T-helper 2 cell (primary cell): ENCODE data around the gene ESR2.
A peak's percentile ranks its signal among the peaks of the same experiment; 100 is the strongest.
"Not testable (repeated sequence)": the region's sequence is repeated elsewhere in the genome, so short reads cannot be mapped to it uniquely, and the experiment has no call there.

Experiments
- DNase-seq, 5 experiments: peaks; one replicate each; pipeline versions ENCODE4 v3.0.0 to v3.0.0-alpha.2; 2012 to 2022
- total RNA-seq, 2 donors: gene quantifications; one replicate each; lab custom pipeline; 2026; lab: John Stamatoyannopoulos, UW

Gene ESR2
- total RNA-seq: 0 reads per million in 2 donors

DNA sequence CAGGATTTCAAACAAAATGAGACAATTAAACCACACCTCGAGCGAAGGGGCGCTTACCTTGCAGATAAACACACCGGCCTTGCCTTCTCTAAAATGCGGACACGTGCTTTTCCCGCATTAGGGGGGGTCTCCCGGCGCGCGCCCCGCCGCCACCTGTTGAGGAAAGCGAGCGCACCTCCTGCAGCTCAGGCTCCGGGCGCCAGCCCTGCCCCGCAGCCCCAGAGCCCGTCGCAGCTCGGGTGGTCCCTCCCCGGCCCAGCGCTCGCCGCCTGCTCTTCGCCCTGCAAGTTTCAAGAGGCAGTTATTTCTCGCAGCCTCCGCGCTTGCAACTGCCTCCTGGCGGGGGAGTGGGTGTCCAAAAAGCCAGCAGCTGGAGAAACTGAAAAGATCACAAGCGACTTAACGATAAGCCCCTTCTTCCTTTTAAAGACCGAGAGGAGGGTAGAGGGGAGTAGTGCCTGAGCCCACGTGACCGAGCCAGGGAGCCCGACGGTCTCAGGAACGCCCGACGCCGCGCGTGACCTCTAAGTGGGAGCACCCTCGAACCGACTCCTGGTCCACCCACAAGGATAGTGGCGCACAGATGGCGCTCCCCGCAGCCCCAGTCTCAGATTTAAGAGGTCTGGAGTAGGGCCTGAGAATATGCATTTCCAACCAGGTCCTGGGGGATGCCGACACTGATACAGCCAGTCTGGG is at the start of gene ESR2:
TSS of gene ESR2 (minus strand) at position 396 of the 696 bp plus-strand sequence. CDS start 11,386 bp downstream, outside the sequence.
- peak in 3 of 5 experiments; percentile 8 to 52 (median 10) for DNase-seq

DNA sequence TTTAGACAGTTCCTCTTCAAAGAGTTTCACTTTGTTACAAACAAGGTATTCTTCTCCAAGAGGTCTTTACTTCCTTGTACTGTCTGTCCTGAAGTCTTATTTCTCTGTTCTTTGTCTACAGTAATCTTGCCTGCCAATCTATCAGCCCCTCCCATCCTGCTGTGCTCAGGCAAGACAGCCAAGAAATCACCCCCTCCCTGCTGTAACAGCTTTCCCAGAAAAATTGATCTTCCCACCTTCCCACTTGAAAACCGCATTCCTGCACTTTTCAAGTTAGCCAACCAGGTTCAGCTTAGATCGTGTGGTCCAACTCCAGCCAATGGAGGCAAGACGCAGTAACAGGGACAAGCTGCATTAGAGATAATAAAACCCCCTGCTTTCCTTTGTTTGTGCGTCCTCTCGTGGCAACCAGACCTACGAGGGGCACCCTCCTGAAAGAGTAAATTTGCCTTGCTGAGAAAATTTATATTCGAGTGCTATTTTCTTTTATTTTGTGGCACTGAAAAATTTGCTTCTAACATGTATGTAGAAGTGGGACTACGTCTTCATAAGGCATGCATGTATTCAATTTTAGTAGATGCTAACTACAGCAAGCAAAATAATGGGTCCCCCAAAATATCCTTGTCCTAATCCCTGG is 46.5 kb upstream of the ESR2 start:
- peak in 1 of 5 experiments; percentile 8 for DNase-seq

DNA sequence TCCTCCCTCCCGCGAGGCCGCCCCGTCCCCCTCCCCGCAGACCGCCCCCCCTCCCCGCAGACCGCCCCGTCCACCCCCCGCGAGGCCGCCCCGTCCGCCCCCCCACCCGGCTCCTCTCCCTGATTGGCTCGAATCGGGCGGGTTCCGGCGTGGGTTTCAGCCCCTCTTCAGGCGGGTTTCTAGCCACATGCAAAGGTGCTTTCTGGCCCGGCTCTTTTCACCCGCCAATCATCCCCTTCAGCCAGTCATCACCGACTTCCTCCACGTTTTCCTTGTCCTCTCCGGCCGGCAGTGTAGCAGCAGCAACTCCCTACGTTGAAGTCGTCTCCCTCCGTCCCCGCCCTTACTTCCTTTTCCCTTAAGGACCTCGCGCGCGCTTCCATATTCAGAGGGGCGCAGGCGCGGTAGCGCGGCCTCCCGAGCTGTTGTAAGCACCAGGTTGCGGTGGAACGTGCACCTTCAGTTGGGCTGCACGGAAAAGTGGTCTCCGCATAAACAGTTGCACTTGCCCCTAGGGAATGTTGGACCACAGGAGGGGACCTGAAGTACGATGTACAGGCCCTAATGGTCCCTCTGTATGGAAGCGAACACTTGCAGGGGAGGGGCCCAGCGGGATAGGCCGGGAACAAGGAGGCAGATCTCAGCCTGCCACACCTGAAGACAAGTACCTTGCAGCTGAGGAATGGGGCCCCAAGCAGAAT is 44.6 kb upstream of the ESR2 start:
- peak; percentile 68 to 96 (median 80) for DNase-seq

DNA sequence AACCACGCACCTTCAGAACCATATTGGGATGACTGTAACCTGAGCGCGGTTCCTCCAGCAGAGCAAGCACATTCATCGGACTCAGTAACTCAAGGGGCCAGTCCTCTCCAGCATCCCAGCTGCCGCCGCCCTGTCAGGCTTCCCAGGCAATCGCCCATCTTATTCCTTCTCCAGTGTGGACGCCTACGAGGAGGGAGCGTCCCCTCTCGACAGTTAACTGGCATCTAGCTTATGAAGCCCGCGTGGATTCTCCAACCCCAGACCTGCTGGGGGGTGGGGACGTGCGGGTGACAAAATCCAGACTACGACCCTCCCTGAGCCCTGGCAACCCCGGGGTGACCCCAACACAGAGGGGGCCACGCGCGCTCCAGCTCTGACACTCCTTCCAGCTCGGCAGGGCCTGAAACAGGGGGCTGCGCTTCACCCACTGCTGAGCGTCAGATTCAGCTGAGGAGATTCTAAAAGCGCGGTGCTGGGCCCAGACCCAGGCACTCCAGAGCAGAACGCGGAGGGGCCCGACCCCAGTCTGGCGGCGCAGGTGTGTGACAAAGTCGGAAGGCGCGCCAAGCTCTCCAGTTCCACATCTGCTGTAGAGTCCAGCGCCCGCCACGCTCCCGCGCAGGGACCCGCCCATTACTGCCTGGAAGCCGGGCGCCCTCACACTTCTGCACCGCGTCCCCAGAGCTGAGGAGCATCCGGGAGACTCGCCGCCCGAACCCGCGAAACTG is 43.9 kb upstream of the ESR2 start:
- DNase-seq: peak in 1 of 5 experiments; percentile 29

DNA sequence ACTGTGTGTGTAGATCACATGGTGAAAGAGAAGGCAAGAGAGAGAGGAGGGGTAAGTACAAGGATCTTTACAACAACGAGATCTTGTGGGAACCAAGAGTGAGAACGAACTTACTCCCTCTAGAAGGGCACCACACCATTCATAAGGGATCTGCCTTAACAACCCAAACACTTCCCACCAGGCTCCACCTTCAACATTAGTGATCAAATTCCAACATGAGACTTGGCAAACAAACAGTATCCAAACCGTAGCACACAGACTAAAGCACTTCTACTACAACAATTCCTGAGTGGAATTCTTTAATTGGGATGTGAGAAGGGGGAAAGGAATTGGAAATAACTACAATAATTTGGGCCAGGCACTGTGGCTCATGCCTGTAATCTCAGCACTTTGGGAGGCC is 35.0 kb upstream of the ESR2 start:
- no peak for DNase-seq

DNA sequence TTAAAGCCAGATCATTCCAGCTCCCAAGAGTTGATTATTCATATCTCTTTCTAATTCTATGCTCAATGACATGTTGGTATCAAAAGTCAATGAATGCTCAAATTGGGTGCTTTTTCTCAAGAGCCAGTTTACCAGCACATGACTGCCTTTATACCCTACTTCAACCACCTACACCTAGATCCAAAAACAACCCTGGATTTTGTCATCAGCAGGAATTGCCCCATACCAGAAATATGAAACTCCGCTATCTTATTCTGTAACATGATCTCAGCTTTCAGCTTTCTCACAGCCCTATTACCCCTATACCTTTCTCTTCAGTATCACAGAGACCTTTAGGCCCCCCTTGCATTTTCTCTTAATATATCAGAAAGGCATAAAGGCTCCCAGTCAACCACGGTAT is 32.3 kb upstream of the ESR2 start:
- DNase-seq: no peak

DNA sequence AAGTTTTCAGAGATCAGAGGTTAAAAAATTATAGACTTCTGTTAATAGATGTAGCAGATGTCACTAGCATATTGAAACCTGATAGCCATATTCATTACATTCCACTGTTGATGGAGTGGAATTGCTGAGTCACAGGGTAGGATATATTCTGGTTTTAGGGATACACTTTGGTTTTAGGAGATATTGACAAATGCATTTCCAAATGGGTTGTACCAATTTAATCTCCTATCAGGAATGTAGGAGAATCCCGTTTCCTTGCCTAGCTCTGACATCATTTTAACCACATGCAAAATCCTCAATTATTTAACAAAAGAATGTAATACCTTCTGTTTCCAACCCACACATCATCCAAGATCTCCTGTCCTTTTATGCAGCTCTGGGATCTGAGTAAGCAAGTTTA is 30.7 kb upstream of the ESR2 start:
- DNase-seq: no peak

DNA sequence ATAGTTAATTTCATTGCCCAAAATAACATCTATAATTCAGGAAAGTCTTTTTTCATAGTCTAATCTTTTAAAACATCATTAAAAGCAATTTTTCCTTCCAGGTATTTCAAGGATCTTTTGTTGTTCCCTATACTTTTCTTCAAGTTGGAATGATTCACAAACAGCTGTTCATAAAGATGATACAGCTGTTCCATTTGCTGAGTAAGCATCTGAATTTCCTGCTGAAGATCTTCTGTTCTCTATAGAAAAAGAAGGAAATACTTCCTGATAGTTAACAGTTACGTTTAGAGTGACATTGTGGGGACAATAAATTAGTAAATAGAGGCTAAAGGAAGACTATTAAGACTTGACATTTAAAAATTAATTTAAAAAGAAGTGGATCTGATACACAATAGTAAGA is 30.3 kb upstream of the ESR2 start:
- no peak for DNase-seq

DNA sequence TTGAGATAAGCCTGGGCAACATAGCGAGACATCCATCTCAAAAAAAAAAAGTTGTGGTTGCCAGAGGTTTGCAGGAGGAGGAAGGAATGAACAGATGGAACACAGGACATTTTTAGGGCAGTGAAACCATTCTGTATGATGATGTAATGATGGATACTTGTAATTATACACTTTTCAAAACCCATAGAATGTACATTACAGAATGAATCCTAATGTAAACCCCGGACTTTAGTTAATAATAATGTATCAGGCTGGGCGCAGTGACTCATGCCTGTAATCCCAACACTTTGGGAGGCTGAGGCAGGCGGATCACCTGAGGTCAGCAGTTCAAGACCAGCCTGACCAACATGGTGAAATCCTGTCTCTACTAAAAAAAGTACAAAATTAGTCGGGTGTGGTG is 26.2 kb upstream of the ESR2 start:
- not testable (repeated sequence) for DNase-seq

DNA sequence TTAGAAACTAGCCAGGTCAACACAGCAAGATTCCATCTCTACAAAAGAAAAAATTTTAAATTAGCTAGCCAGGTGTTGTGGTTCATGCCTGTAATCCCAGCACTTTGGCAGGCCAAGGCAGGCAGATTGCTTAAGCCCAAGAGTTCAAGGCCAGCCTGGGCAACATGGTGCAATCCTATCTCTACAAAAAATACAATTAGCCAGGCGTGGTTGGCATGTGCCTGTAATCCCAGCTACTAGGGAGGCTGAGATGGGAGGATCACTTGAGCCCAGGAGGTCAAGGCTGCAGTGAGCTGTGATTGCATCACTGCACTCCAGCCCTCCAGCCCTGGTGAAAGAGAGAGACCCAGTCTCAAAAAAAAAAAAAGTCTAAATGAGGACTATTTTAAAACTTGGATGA is 24.5 kb upstream of the ESR2 start:
- not testable (repeated sequence) for DNase-seq

DNA sequence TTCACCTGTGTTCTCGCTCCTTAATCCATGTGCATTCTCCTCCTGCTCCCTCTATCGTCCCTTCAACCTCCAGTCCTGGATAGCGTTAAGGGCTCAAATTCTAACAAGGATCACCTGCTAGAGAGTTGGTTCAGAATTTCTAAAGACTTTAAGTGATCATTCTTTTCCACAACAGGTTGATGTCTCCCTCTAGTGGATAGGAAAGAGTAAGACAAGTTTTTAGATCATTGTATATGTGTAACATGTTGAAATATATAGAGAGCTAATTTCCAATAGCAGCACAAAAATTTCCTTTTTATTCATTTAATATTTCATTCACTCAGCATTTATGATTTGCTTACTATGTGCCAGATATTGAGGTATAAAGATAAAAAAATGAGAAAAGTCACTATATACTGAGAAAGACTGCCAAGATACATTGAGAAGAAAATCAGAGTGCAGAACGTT is 9.3 kb upstream of the ESR2 start:
- peak in 1 of 5 experiments; percentile 65 for DNase-seq

DNA sequence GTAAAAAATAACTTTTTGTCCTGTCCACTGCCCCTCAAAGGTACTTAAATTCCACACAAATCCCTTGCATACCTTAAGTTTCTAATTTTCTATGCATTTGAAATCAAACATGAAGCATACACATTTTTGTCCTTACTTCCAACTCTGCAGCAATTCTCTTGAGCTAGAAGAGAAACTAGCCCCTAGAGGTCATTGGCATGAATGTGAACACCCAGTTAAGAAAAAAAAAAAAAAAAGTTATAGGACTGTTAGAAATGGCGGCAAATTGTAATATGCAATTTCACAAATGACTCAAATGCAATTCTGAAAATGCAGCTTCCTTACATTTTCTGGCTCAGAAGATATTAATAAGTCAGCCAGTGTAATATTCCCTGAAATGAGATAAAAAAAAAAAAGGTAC is 4.6 kb upstream of the ESR2 start:
- no peak for DNase-seq

DNA sequence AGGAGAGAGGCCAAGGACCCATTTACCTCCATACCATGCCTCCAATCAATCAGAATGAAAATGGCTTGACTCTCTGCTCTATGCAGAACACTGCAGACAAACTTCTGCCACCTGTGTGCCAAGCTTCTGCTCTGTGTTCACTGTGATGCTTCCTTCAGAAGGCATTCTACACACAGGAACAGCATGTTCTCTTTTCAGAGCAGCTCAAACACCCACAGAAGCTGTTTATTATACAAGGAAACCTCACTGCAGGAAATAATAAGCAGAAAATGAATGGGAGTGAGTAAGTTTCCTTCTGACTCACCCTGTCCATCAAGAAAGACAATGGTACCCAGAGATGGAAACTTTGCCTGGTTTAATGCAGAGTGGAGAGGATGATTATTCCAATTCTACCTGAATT is 2.4 kb upstream of the ESR2 start:
- DNase-seq: peak in 1 of 5 experiments; percentile 45

DNA sequence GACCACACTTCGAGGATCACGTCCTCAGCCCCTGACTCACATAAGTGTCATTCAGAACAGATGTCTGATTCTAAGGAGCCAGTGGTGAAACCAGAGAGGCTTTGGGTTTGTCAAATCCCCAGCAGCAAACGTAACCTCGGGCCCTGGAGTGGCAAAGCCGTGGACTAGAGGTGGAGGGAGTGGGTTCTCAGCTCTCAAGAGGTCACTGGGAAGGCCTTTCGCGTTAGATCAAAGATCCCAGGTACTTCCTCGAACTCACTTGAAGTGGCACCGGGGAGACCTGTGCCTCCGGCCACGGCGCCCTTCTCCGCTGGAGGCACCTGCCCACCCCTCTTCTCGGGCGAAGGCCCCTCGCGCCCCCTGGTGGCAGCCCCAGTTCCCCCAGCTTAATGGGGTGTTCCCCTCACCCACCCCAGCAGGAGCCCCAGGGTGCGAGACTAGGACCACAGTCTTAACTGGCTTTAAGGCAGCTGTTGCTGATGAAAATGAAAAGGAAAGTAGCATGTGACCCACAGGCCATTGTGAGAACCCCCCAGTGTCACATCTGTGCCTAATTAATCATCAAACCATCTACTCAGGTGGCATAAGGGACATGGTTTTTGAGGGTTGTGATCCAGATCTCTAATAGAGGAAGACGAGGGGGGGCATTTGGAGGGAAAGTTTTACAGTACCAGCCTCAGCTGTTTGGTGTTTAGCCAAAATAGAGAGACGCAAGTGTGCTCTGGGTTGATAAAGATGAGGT is 672 bp upstream of the ESR2 start:
- peak; percentile 51 to 81 (median 73) for DNase-seq

DNA sequence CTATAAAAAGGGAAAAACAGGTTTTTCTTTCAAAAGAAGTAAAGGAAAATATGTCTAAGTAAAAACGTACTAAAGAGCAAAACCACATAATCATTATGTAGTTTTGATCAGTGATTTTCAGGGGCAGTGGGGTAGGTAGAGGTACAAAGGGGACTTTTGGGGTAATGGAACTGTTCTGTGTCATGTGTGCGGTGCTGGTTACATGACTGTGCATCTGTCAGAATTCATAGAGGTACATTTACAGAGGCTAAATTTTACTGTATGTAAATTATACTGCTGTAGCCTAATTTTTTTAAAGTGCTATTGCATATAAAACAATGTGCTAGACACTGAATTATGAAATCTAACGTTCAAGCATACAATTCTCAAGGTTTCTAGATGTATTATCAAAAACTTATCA is 2.0 kb downstream of the ESR2 start:
- DNase-seq: no peak

DNA sequence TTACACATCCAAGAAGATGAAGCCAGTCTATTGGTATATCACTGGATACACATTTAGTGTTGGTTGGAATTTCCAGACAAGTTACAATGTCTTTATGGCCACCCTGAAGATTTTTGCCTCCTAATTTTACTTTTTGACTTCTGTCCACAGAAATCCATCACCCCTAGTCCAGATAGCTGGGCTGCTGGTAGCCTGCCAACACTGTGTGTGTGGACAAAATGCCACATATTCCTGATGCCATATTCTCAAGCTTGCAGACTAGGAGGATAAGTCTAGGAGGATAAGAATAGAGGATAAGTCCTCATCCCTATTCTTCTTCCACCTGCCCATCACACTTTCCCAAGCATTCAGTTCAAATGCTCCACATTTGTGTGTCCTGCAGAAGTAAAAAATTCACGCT is 4.6 kb downstream of the ESR2 start:
- DNase-seq: no peak

DNA sequence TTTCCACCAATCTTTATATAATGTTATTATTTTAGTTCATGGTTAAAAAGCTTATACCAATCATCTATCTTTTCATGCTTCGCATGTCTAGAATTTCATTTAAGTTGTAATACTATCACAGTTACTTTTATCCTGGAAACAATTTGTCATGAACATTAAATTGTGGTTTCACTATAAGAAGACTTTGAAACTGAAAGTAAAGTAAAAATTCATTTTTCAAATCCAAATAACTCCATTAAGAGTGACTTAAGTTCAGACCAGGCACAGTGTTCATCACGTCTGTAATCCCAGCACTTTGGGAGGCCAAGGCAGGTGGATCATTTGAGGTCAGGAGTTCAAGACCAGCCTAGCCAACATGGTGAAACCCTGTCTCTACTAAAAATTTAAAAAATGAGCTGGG is 12.4 kb downstream of the ESR2 start:
- DNase-seq: peak in 1 of 5 experiments; percentile 20

DNA sequence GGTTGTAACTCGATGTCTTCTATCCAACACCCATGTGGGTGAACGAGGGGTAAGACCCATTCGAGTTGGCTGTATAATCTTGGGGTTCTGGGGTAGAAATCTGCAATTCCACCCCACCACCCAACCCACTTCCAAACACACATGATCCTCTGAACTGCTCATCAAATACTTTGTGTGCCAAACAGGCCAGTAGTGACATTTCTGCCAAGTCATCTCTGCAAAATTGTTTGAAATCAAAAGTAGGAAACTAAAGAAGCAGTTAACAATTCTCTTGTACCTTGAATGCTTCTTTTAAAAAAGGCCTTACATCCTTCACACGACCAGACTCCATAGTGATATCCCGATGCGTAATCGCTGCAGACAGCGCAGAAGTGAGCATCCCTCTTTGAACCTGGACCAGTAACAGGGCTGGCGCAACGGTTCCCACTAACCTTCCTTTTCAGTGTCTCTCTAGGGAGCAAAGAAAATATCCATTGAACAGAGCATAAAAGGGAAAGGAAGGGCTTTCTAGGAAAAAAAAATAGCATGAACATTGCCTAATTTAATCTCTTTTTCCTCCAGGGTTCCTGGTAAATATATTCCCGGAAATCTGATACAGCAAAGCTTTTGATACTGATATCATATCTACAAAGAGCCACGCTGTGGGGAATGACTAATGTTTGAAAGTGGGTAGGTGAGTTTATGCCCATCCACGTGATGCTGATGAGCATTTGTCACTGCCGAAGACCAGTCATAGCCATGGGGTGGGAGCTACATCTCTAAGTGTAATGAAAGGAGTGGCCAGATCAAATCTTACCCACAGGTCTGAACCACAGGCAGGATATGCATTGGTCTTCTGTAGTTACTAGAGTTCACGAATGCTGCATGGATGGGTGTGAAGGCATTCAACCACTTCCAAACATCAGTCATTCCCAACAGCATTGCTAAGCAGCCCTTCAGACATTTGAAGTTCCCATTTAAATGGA is 14.2 kb downstream of the ESR2 start:
- DNase-seq: peak in 1 of 5 experiments; percentile 78

DNA sequence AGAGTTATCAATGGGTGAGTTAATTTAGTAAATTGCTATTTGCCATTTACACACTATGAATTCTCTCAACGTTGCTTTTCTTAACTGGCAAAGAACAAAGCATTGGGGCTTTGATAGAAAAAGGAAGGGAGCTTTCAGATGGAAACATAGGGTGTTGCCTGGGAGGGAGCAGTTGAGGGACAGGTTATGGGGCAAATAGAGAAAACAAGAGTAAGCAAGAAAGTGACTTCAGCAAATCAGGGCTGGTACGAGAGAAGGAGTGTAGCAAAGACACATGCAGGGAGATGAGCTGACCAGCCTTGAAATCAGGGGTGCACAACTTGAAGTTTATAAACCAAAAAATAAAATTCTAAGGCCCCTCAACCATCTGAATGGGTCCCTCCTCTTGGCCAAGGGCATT is 15.7 kb downstream of the ESR2 start:
- DNase-seq: no peak

DNA sequence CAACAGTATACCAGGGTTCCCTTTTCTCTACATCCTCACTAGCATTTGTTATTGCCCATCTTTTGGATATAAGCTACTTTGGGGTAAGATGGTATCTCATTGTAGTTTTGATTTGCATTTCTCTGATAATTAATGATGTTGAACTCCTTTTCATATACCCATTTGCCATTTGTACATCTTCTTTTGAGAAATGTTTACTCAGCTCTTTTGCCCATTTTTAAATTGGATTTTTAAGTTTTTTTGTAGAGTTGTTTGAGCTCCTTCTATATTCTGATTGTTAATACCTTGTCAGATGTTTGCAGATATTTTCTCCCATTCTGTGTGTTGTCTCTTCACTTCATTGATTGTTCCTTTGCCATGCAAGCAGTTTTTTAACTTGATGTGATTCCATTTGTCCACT is 22.2 kb downstream of the ESR2 start:
- DNase-seq: no peak

DNA sequence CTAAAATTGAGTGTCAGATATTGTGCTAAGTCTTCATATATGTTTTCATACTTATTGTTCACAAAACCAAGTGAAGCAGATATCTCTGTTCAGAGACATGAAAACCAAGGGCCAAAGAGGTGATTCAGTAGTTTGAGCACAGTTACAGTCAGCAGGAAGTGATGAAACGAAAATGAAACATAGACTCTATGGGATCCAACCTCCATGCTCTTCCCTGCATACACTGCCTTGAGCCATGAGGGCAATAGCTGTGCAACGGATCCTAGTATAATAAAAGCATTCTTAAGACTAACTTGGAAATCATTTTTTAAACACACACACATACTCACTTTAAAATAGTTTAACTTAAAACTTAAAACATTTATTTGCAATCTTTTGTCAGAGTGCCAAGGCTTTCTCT is 27.9 kb downstream of the ESR2 start:
- DNase-seq: peak in 1 of 5 experiments; percentile 85
